WTC11 (cell line): ENCODE data around the gene ATG7. TPM values are rescaled to one million over a fixed set of nuclear protein-coding genes. Genes with fewer than 3 reads are reported as not detected.

Experiments
- ATAC-seq: fragments of 200-7000 bp; cut with Tn5 transposase; 2 replicates; pipeline ENCODE4 v1.10.0; 2021; ENCODE audit warnings: mild to moderate bottlenecking, moderate library complexity
- CTCF ChIA-PET: fragments of 300-600 bp; sonication (Branson Sonifier 250); formaldehyde crosslinking; loops from one replicate; lab custom pipeline; 2021; ENCODE audit warnings: antibody characterized with exemption; lab: Charles Lee
- POLR2A ChIA-PET: fragments of 350-600 bp; sonication (Branson Sonifier 250); formaldehyde crosslinking; loops from one replicate; lab custom pipeline; 2021; ENCODE audit warnings: antibody characterized with exemption; lab: Charles Lee
- DNase-seq: peaks from one replicate; pipeline ENCODE4 v3.0.0; 2021; ENCODE audit warnings: low spot score
- H3K27ac Mint-ChIP-seq: 2 replicates; pipeline ENCODE4 v1.8.0; 2021; ENCODE audit warnings: mixed read lengths
- H3K27me3 Mint-ChIP-seq: 2 replicates; pipeline ENCODE4 v1.8.0; 2021; ENCODE audit warnings: low read depth, mild to moderate bottlenecking, moderate library complexity, mixed read lengths
- H3K36me3 Mint-ChIP-seq: 2 replicates; pipeline ENCODE4 v1.8.0; 2021; ENCODE audit warnings: mixed read lengths
- H3K4me1 Mint-ChIP-seq: 2 replicates; pipeline ENCODE4 v1.8.0; 2022; ENCODE audit warnings: mixed read lengths
- H3K4me3 Mint-ChIP-seq: 2 replicates; pipeline ENCODE4 v1.8.0; 2021; ENCODE audit warnings: mild to moderate bottlenecking, moderate library complexity, mixed read lengths
- H3K9me3 Mint-ChIP-seq: 2 replicates; pipeline ENCODE4 v1.8.0; 2021; ENCODE audit warnings: mixed read lengths
- AR ChIP-seq: fragments of 250-450 bp; sonication (Bioruptor Pico); IDR thresholded peaks from 2 replicates; pipeline ENCODE4 v1.9.0; 2021; ENCODE audit warnings: mild to moderate bottlenecking
- ATF6 ChIP-seq: sonication (generic); formaldehyde crosslinking; IDR thresholded peaks from 2 replicates; pipeline ENCODE4 v1.8.1; 2023; ENCODE audit warnings: mild to moderate bottlenecking, missing genetic modification reagents
- CDX4 ChIP-seq: fragments of 250-450 bp; sonication (Bioruptor Pico); IDR thresholded peaks from 2 replicates; pipeline ENCODE4 v1.9.0; 2021; ENCODE audit warnings: moderate library complexity, mild to moderate bottlenecking, inconsistent platforms, borderline replicate concordance
- CREM ChIP-seq: sonication (generic); formaldehyde crosslinking; IDR thresholded peaks from 2 replicates; pipeline ENCODE4 v1.8.1; 2022; ENCODE audit warnings: mild to moderate bottlenecking, missing genetic modification reagents, moderate library complexity
- CTCF ChIP-seq: fragments of 200-600 bp; IDR thresholded peaks from 2 replicates; pipeline ENCODE4 v1.8.0; 2022; ENCODE audit warnings: antibody characterized with exemption
- GRHL2 ChIP-seq: fragments of 250-450 bp; sonication (Bioruptor Pico); IDR thresholded peaks from 2 replicates; pipeline ENCODE4 v1.8.0; 2022; ENCODE audit warnings: mild to moderate bottlenecking, moderate library complexity; ENCODE audit not compliant: insufficient replicate concordance, severe bottlenecking
- GTF2I ChIP-seq: fragments of 250-450 bp; sonication (Bioruptor Pico); conservative IDR thresholded peaks from 2 replicates; pipeline ENCODE4 v1.4.0; 2021; ENCODE audit warnings: mild to moderate bottlenecking
- HMGXB4 ChIP-seq: sonication (generic); formaldehyde crosslinking; IDR thresholded peaks from 2 replicates; pipeline ENCODE4 v1.8.1; 2023; ENCODE audit warnings: mild to moderate bottlenecking, moderate library complexity, missing genetic modification reagents
- KAT7 ChIP-seq: sonication (generic); formaldehyde crosslinking; IDR thresholded peaks from 2 replicates; pipeline ENCODE4 v1.8.1; 2023; ENCODE audit warnings: missing genetic modification reagents, mild to moderate bottlenecking, borderline replicate concordance
- MAX ChIP-seq: sonication (generic); formaldehyde crosslinking; IDR thresholded peaks from 2 replicates; pipeline ENCODE4 v1.8.0; 2022; ENCODE audit warnings: mild to moderate bottlenecking, missing genetic modification reagents
- NR1H2 ChIP-seq: sonication (generic); formaldehyde crosslinking; IDR thresholded peaks from 2 replicates; pipeline ENCODE4 v1.9.0; 2021; ENCODE audit warnings: mild to moderate bottlenecking, moderate library complexity, missing genetic modification reagents
- NR2C2 ChIP-seq: sonication (generic); formaldehyde crosslinking; IDR thresholded peaks from 2 replicates; pipeline ENCODE4 v1.8.0; 2022; ENCODE audit warnings: mild to moderate bottlenecking, missing genetic modification reagents
- RORB ChIP-seq: fragments of 250-450 bp; sonication (Bioruptor Pico); IDR thresholded peaks from 2 replicates; pipeline ENCODE4 v1.9.0; 2021; ENCODE audit warnings: mild to moderate bottlenecking
- SOX15 ChIP-seq: fragments of 250-450 bp; sonication (Bioruptor Pico); IDR thresholded peaks from 2 replicates; pipeline ENCODE4 v1.9.0; 2021; ENCODE audit warnings: mild to moderate bottlenecking
- TEAD4 ChIP-seq: sonication (generic); formaldehyde crosslinking; IDR thresholded peaks from 2 replicates; pipeline ENCODE4 v1.8.0; 2022; ENCODE audit warnings: mild to moderate bottlenecking, missing genetic modification reagents
- USF1 ChIP-seq: sonication (generic); formaldehyde crosslinking; IDR thresholded peaks from 2 replicates; pipeline ENCODE4 v1.8.0; 2022; ENCODE audit warnings: mild to moderate bottlenecking, missing genetic modification reagents
- ZMAT4 ChIP-seq: fragments of 250-450 bp; sonication (Bioruptor Pico); IDR thresholded peaks from 2 replicates; pipeline ENCODE4 v1.9.0; 2021; ENCODE audit warnings: mild to moderate bottlenecking
- ZNF317 ChIP-seq: sonication (generic); formaldehyde crosslinking; IDR thresholded peaks from 2 replicates; pipeline ENCODE4 v1.8.1; 2023; ENCODE audit warnings: low read depth, mild to moderate bottlenecking, moderate library complexity, missing genetic modification reagents, borderline replicate concordance
- ZNF423 ChIP-seq: fragments of 250-450 bp; sonication (Bioruptor Pico); IDR thresholded peaks from 2 replicates; pipeline ENCODE4 v2.1.2; 2022; ENCODE audit warnings: mild to moderate bottlenecking, moderate library complexity
- ZNF425 ChIP-seq: fragments of 250-450 bp; sonication (Bioruptor Pico); conservative IDR thresholded peaks from 2 replicates; pipeline ENCODE4 v1.9.0; 2021; ENCODE audit warnings: mild to moderate bottlenecking
- ZSCAN18 ChIP-seq: fragments of 250-450 bp; sonication (Bioruptor Pico); IDR thresholded peaks from 2 replicates; pipeline ENCODE4 v2.1.2; 2022; ENCODE audit warnings: mild to moderate bottlenecking, moderate library complexity
- total RNA-seq: library from RNA; stranded (reverse); gene quantifications from 3 replicates; pipeline ENCODE4 v1.2.3, GENCODE V29; 2021

The ATG7 gene
- total RNA-seq, 1 experiment from 2014 or later = 17.5 TPM

GRCh38 chr3:11405323-11405722, 133.1 kb downstream of the ATG7 start:
- peaks cover 55% of the 10 kb centered on the region for H3K9me3 Mint-ChIP-seq
- ATAC-seq = no peak
- no peak overlapping the region for H3K27ac Mint-ChIP-seq
- no peaks in the 10 kb centered on the region for H3K27me3 Mint-ChIP-seq
- H3K4me3 Mint-ChIP-seq = no peak overlapping the region
- no peak for TF ChIP-seq GTF2I (CRISPR knock-in tag)
- no peak for TF ChIP-seq RORB (CRISPR knock-in tag)
- H3K36me3 Mint-ChIP-seq = peaks cover 48% of the 10 kb centered on the region
- DNase-seq = no peak
- POLR2A ChIA-PET = no interaction called here
- CTCF ChIA-PET = no interaction called here
- no peaks in the 10 kb centered on the region for H3K4me1 Mint-ChIP-seq

- Mint-ChIP-seq H3K4me1 (no peaks in the 10 kb centered on the region), H3K36me3 (peaks cover 48% of the 10 kb centered on the region), H3K4me3 (no peak overlapping the region), H3K27ac (no peak overlapping the region), H3K27me3 (no peaks in the 10 kb centered on the region), H3K9me3 (peaks cover 55% of the 10 kb centered on the region)
- ChIA-PET CTCF (no interaction called here), POLR2A (no interaction called here)
- ATAC-seq (no peak), DNase-seq (no peak)
- TF ChIP-seq MAX (no peak), HMGXB4 (CRISPR knock-in tag) (no peak), NR2C2 (CRISPR knock-in tag) (no peak), ZNF423 (no peak), ATF6 (no peak), ZNF425 (no peak), ZMAT4 (CRISPR knock-in tag) (no peak), ZNF317 (CRISPR knock-in tag) (no peak), TEAD4 (CRISPR knock-in tag) (no peak), ZSCAN18 (CRISPR knock-in tag) (no peak), SOX15 (CRISPR knock-in tag) (no peak), GRHL2 (CRISPR knock-in tag) (no peak), USF1 (CRISPR knock-in tag) (no peak), CREM (CRISPR knock-in tag) (no peak), CDX4 (CRISPR knock-in tag) (no peak), KAT7 (no peak), CTCF (no peak), NR1H2 (CRISPR knock-in tag) (no peak), AR (CRISPR knock-in tag) (no peak)
Observed at GRCh38 chr3:11407644-11408043, 135.4 kb downstream of the ATG7 start.
